IMR-90 (cell line): ENCODE data around the gene RGS10.

Experiments
- BHLHE40 ChIP-seq: fragments of 150-350 bp; IDR thresholded peaks from 2 replicates; pipeline ENCODE4 v1.6.1; 2016; ENCODE audit warnings: mild to moderate bottlenecking, low read depth, low read length
- CEBPB ChIP-seq: IDR thresholded peaks from 2 replicates; pipeline ENCODE4 v1.6.1; 2012; ENCODE audit warnings: low read depth, low read length, improper control_type of control experiment
- CTCF ChIP-seq: conservative IDR thresholded peaks from 2 replicates; pipeline ENCODE4 v1.5.1; 2012; ENCODE audit warnings: mild to moderate bottlenecking, low read depth, low read length, improper control_type of control experiment
- MAFK ChIP-seq: IDR thresholded peaks from 2 replicates; pipeline ENCODE4 v1.6.1; 2012; ENCODE audit warnings: low read depth, low read length, improper control_type of control experiment
- POLR2A ChIP-seq: IDR thresholded peaks from 2 replicates; pipeline ENCODE4 v1.6.1; 2012; ENCODE audit warnings: mild to moderate bottlenecking, low read depth, low read length
- RAD21 ChIP-seq: IDR thresholded peaks from 2 replicates; pipeline ENCODE4 v1.6.1; 2012; ENCODE audit warnings: low read length, improper control_type of control experiment
- RFX5 ChIP-seq: IDR thresholded peaks from 2 replicates; pipeline ENCODE4 v1.8.0; 2012; ENCODE audit warnings: low read depth, mild to moderate bottlenecking, low read length, moderate library complexity
- SMC3 ChIP-seq: fragments of 150-350 bp; IDR thresholded peaks from 2 replicates; pipeline ENCODE4 v1.6.1; 2016; ENCODE audit warnings: low read depth, mild to moderate bottlenecking, antibody characterized with exemption, low read length, moderate library complexity

GRCh38 chr10:119481781-119482426 is 60.6 kb downstream of the RGS10 start:
- no peak for TF ChIP-seq CTCF
- TF ChIP-seq POLR2A, result no peak
- no peak for TF ChIP-seq CEBPB
- TF ChIP-seq RAD21, result no peak
- TF ChIP-seq BHLHE40, result no peak
- no peak for TF ChIP-seq SMC3
- no peak for TF ChIP-seq MAFK
- no peak for TF ChIP-seq RFX5
